Right lung (tissue), 5 donors: Measurements from ENCODE around the gene OR10A2. TPM values are rescaled to one million over a fixed set of nuclear protein-coding genes. Genes with fewer than 3 reads are reported as not detected.
"Not testable (repeated sequence)": the region's sequence is repeated elsewhere in the genome, so short reads cannot be mapped to it uniquely, and the experiment has no call there.

Experiments
- DNase-seq, 2 donors: peaks; one replicate each; pipeline ENCODE4 v3.0.0-alpha.2; 2013
- polyA plus RNA-seq, 5 donors: library from polyadenylated mRNA; unstranded; fragments of 120-200 nt; gene quantifications; one replicate each; pipeline versions ENCODE4 v1.2.1 to v1.2.3, GENCODE V29; 2013; ENCODE audit warnings: inconsistent platforms in 1 of 5, low replicate concordance in 1 of 5; ENCODE audit not compliant: insufficient read length in 5 of 5, insufficient read depth in 1 of 5

Gene OR10A2
- polyA plus RNA-seq, 5 donors = 0.04 TPM; not detected in 4

DNA sequence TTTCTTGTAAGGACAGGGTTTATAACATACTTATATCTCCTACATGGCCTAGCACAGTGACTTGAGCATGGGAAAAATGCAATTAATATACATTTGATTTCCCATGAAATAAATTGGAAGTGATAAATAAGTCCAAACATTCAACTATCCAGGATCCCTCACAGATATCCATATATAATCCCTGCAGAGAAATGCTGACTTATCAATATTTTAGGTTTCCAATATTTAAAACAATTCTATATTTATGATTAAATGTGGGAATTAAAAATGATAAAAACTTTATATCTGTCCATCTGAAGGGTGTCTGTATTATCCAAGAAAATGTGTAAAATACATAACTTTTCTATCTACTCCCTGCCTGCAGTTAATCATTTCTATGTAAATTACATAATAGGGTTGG, 19.9 kb downstream of the OR10A2 start:
- DNase-seq = no peak

DNA sequence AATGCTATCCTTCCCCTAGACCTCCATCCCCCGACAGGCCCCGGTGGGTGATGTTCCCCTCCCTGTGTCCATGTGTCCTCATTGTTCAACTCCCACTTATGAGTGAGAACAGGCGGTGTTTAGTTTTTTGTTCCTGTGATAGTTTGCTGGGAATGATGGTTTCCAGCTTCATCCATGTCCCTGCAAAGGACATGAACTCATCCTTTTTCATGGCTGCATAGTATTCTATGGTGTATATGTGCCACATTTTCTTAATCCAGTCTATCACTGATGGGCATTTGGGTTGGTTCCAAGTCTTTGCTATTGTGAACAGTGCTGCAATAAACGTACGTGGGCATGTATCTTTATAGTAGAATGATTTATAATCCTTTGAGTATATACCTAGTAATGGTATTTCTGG, 24.9 kb downstream of the OR10A2 start:
- not testable (repeated sequence) for DNase-seq

DNA sequence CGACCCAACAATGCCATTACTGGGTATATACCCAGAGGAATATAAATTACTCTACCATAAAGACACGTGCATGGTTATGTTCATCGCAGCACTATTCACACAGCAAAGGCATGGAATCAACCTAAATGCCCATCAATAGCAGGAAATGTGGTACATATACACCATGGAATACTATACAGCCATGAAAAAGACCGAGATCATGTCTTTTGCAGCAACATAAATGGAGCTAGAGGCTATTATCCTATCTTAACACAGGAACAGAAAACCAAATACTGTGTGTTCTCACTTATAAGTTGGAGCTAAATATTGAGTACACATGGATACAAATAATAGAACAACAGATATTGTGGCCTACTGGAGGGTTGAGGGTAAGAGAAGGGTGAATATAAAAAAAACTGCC, 26.0 kb downstream of the OR10A2 start:
- no peak for DNase-seq

DNA sequence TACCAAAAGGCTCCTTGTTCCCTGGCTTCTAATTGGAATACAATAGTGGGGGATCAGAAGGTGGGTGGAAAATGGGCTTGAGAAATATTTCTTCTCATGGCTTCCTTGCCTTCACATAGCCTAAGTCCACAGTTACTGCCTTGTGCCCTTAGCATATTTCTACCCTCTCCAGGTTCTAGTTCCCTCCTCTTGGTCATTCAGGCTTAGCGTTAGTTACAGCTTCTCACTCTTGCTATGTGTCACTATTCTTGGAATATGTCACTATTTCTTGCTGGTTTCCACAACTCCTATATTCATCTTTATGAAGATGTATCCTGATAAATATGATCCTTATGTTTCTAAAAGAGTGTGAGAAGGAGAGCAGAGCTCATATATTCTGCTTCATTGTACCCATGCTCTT, 27.0 kb downstream of the OR10A2 start:
- no peak for DNase-seq

DNA sequence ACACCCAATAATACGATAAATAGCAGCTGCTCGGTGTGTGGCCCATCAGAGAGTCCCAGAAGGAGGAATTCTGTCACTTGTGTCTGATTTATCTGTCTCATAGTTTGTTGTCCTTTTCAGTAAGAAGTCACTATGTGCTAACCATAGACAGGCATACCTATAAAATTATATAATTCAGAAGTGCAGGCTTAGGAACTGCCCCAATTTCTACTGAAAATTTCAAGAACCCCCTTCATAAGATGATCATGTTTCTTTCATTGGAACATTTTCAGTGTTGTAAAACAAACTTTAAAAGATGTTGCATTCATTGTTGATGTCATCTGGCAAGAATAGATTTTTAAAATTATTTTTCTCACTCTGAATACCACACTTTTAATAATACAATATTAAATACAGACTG, 29.5 kb downstream of the OR10A2 start, which contains the start of gene OR2D2:
Gene OR2D2, minus strand, starts transcription at position 101 of the 400 bp plus-strand sequence. Its CDS starts 0 bp downstream, at position 101.
- no peak for DNase-seq

DNA sequence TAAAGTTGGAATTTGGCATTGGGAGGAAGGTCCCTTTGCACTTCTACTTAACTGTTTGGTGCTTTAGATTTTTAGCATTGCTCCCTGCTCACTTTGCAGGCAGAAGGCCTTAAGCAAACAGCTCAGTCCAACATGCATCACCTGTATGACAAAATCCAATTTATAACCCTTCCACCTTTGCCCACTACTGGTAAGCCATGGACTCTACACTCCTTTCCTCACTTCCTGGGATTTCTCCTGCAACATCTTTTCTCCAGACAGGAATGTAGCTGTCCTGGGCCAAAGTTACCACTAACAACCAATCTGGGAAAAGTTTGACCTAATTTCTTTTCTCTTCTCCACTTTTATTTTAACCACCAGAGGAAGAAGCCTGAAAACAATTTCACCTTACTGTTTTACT, 31.2 kb downstream of the OR10A2 start:
- DNase-seq = no peak

DNA sequence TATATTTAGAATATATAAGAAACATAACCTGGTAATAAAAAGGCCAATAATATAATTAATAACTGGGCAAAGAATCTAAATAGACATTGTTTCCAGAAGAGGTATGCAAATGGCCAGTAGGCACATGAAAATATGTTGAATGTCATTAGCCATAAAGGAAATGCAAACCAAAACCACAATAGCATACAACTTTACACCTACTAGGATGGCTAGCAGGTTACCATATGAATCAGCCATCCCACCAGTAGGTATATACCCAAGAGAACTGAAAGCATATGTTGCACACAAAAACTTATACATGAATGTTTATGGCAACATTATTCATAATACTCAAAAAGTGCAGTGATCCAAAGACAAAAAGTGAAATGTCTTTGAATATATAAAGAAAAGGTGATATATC, 32.2 kb downstream of the OR10A2 start:
- no peak for DNase-seq

DNA sequence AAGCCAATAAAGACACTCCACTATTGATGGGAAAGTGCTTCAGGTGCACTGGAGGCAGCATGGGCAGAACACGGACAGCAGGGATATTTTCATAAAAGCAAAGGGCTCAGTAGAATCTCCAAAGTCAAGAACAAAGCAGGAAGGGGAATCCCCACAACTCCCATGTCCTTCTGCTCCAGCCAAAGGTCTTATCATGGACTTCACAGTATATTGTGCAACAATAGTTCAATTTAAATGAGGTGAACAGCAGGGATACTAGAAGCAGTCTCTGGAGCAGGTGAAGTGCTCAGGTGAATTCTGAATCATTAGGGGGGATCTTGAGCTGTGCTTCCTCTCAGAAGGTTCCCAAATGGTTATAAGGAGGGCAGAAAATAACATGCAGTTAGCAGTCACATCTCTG, 36.1 kb downstream of the OR10A2 start:
- no peak for DNase-seq

DNA sequence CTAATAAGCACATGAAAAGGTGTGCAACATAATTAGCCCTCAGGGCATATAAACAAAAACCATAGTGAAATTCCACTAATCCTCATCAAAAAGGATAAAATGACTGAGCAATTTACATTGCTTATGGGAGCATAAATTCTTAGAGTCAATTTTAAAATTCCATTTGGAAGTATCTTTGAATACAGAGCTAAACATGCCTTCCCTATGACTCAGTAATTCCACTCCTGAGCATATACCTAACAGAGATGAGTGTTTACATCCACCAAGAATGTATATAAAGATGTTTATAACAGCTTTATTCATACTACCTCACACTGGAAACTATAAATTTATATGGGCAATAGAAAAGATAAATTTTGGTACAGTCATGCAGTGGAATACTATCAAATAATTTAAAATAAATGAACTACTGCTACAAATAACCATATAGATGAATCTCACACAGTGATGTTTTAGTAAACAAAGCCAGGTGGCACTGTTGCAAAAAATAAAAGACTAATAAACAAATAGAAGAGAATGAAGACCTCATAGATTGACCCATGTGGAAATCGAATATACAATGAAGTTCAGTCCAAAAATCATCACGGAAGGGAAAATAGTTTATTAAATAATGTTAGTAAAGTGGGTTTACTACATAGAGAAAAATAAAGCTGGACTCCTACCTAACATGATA, 37.6 kb downstream of the OR10A2 start:
- DNase-seq = no peak

DNA sequence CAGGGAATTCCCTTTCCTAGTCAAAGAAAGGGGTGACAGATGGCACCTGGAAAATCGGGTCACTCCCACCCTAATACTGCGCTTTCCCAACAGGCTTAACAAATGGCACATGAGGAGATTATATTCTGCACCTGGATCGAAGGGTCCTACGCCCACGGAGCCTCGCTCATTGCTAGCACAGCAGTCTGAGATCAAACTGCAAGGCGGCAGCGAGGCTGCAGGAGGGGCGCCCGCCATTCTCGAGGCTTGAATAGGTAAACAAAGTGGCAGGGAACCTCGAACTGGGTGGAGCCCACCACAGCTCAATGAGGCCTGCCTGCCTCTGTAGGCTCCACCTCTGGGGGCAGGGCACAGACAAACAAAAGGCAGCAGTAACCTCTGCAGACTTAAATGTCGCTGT, 41.9 kb downstream of the OR10A2 start:
- not testable (repeated sequence) for DNase-seq

DNA sequence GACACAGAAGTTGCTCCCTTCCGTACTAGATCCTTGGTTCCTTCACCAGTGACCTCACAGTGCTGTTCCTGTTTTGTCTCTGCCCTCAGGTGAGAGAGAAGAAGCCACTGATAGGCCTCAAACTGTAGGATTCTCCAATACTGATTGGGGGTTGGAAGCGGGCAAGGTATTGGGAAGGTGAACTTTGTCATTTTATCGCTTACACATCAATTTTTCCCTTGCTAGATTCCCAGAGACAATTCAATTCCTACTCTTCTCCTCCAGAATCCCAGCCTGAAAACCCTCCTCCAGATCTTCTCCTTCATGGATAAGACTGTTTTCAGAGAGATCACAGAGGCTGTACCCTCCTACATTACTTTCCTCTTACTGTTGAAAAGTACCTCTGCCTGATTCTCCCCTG, 48.5 kb downstream of the OR10A2 start:
- no peak for DNase-seq

DNA sequence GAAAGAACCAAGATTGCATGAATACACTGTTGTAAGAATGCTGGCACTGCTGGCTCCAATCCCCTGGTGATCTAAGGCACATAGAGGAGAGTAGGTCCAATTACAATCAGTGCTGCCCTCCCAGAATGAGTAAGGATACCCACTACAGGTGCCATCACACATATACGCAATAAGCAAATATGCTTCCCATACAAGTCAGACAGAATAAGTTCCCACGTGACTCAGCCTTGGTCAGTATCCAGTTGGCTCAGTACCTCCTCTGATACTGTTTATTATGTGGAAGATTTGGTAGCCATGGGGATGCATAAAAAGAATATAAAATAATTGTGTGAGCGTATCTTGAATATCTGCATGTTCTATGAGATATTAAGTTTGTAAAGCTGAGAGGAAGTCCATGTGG, 49.1 kb downstream of the OR10A2 start:
- DNase-seq = no peak

DNA sequence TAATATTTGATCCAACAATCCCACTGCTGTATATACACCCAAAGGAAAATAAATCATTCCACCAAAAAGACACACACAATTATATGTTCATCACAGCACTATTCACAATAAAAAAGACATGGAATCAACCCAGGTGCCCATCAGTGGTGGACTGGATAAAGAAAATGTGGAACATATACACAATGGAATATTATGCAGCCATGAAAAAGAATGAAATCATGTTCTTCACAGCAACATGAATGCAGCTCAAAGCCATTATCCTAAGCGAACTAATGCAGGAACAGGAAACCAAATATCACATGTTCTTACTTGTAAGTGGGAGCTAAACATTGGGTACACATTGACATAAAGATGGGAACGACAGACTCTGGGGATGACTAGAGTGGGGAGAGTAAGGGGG, 56.8 kb downstream of the OR10A2 start:
- DNase-seq = no peak

DNA sequence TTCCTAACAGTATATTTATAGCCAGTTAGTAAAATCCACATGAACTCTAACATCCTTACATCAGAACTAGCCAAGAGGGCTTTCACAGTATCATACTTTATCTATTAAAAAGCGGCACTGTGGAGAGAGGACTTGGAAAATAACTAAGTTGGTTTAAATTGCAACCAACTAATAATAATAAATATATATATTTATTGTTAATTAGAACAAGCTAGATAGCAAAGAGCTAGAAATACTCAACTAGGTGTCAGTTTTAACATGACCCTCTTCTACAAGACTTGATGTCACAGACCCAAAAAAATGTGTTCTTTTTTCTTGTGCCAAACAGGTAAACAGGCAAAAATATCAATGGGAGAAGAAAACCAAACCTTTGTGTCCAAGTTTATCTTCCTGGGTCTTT, 57.8 kb downstream of the OR10A2 start, which contains the start of gene OR2D3:
Gene OR2D3, plus strand, starts transcription at position 301 of the 400 bp plus-strand sequence. Its CDS starts 0 bp downstream, at position 301.
- no peak for DNase-seq

Other genes starting within 250 kb of the OR10A2 start
- 10 to 100 TPM; 57.7 to 75.5 (median 72.4) TPM for gene TPP1, start 243.6 kb upstream of the OR10A2 start, polyA plus RNA-seq
- 10 to 100 TPM; 27.5 to 41.3 (median 35.1) TPM for gene DCHS1, start 207.2 kb upstream of the OR10A2 start, polyA plus RNA-seq
- 10 to 100 TPM; 50.8 to 70.8 (median 53.7) TPM for gene MRPL17, start 179.7 kb upstream of the OR10A2 start, polyA plus RNA-seq
- gene OR2AG2, start 91.1 kb upstream of the OR10A2 start, polyA plus RNA-seq = under 1 TPM in 1 of 5 donors, not detected in 4; 0.09 TPM
- under 1 TPM; 0.03 to 0.05 (median 0.05) TPM for gene OR2AG1, start 80.0 kb upstream of the OR10A2 start, polyA plus RNA-seq
- under 1 TPM in 1 of 5 donors, not detected in 4; 0.07 TPM for gene OR6A2, start 63.4 kb upstream of the OR10A2 start, polyA plus RNA-seq
- gene OR10A5, start 17.4 kb upstream of the OR10A2 start, polyA plus RNA-seq = not detected
- gene OR10A4, start 13.6 kb downstream of the OR10A2 start, polyA plus RNA-seq = not detected
- gene OR2D2, start 29.4 kb downstream of the OR10A2 start, polyA plus RNA-seq = not detected
- not detected for gene OR2D3, start 57.9 kb downstream of the OR10A2 start, polyA plus RNA-seq
- gene ZNF215, start 63.4 kb downstream of the OR10A2 start, polyA plus RNA-seq = 1 to 10 TPM in 4 of 5 donors, under 1 TPM in 1; 0.77 to 2.4 (median 1.4) TPM
- gene ZNF214, start 157.3 kb downstream of the OR10A2 start, polyA plus RNA-seq = 10 to 100 TPM in 2 of 5 donors, 1 to 10 TPM in 3; 6.8 to 11.6 (median 9.4) TPM
- under 1 TPM; 0.04 to 0.27 (median 0.24) TPM for gene NLRP14, start 157.4 kb downstream of the OR10A2 start, polyA plus RNA-seq
- under 1 TPM in 2 of 5 donors, not detected in 3; 0.06 to 0.09 TPM for gene RBMXL2, start 225.9 kb downstream of the OR10A2 start, polyA plus RNA-seq